AG10803 (cell line): ENCODE data around the gene PSAP.

Experiments
- DNase-seq: peaks from one replicate; pipeline ENCODE4 v3.0.0; 2010; ENCODE audit warnings: low read depth
- H3K4me3 ChIP-seq: 2 replicates; pipeline ENCODE4 v1.5.1; 2011; ENCODE audit warnings: mild to moderate bottlenecking, low read length, control low read depth
- TF ChIP-seq, protein P1 (sequence below): conservative IDR thresholded peaks from 2 replicates; pipeline ENCODE4 v1.5.1; 2011; ENCODE audit warnings: mild to moderate bottlenecking, low read length, control low read depth, inconsistent platforms

The PSAP gene

GRCh38 chr10:71810048-71810750, 40.9 kb downstream of the PSAP start:
- TF ChIP-seq, protein P1, sequence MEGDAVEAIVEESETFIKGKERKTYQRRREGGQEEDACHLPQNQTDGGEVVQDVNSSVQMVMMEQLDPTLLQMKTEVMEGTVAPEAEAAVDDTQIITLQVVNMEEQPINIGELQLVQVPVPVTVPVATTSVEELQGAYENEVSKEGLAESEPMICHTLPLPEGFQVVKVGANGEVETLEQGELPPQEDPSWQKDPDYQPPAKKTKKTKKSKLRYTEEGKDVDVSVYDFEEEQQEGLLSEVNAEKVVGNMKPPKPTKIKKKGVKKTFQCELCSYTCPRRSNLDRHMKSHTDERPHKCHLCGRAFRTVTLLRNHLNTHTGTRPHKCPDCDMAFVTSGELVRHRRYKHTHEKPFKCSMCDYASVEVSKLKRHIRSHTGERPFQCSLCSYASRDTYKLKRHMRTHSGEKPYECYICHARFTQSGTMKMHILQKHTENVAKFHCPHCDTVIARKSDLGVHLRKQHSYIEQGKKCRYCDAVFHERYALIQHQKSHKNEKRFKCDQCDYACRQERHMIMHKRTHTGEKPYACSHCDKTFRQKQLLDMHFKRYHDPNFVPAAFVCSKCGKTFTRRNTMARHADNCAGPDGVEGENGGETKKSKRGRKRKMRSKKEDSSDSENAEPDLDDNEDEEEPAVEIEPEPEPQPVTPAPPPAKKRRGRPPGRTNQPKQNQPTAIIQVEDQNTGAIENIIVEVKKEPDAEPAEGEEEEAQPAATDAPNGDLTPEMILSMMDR: no peak
- no peak overlapping the region for H3K4me3 ChIP-seq
- no peak for DNase-seq

DNA sequence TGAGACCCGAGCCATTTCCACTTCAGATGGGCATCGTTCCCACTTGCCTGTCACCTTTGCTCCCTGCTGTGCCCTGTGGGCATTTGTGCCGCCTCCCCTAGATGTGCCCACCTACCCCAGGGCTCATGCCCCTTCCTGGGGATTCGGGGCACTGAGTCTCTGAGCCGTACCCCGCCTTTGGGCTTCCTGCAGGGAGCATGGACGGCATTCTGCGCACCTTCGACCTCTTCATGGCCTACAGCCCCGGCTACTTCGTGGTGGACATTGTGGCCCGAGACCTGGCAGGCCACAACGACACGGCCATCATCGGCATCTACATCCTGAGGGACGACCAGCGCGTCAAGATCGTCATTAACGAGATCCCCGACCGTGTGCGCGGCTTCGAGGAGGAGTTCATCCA, 41.4 kb downstream of the PSAP start:
- TF ChIP-seq, protein P1: no peak
- H3K4me3 ChIP-seq: no peak overlapping the region
- DNase-seq: no peak

DNA sequence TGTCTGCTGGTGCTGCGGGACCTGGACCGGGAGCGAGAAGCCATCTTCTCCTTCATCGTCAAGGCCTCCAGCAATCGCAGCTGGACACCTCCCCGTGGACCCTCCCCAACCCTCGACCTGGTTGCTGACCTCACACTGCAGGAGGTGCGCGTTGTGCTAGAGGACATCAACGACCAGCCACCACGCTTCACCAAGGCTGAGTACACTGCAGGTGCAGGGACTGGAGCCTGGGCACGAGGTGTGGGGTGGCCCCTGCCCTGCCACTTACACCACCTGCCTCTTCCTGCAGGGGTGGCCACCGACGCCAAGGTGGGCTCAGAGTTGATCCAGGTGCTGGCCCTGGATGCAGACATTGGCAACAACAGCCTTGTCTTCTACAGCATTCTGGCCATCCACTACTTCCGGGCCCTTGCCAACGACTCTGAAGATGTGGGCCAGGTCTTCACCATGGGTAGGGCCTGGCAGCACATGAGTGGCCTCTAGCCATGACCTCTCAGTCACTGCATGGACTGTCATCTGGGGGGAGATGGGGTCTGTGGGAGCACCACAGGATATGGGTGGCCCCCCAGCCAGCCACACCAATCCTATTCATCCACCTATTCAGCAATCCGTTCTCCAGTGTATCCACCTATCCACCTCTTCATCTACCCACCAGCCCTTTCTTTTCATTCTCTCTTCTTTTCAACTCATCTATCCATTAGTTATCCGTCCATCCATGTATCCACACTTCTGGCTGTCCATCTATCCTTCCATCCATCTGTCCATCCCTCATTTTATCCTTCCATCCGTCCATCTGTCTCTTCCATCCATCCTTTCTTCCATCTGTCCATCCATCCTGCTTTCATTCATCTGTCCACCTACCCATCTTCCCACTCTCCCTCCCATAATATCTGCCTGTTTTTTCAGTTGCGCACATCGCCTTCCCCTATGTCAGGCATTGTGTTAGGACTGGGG, 43.2 kb downstream of the PSAP start:
- no peak for DNase-seq

GRCh38 chr10:71806704-71807556, 44.1 kb downstream of the PSAP start:
- no peak overlapping the region for H3K4me3 ChIP-seq
- TF ChIP-seq, protein P1: no peak
- no peak for DNase-seq

More for the DNA sequence above, 43.2 kb downstream of the PSAP start:
- no peak overlapping the region for H3K4me3 ChIP-seq
- TF ChIP-seq, protein P1: no peak

DNA sequence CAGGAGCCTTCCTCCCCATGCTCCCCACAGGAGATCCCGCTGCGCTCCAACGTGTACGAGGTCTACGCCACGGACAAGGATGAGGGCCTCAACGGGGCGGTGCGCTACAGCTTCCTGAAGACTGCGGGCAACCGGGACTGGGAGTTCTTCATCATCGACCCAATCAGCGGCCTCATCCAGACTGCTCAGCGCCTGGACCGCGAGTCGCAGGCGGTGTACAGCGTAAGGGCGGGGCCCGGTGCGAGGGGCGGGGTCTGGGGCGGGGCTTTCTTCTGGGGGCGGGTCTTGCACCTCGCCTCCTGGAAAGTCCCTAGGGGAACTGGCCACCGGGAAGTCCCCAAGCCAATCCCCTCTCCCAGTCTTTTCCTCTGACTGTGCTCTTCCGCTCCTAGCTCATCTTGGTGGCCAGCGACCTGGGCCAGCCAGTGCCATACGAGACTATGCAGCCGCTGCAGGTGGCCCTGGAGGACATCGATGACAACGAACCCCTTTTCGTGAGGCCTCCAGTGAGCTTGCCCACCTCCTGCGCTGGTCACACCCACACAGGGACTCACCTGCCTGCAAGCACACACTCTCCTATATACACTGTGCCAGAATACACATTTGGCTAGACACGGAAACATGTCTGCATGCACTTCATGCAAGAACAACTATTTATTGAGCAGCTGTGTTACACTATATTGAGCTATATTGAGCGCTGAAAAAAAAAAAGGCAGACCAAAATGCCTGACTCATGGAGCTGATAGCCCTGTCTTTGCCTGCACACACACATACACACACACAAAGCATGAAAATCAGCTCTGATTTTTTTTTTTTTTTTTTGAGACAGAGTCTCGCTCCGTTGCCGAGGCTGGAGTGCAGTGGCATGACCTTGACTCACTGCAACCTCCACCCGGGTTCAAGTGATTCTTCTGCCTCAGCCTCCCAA, 45.0 kb downstream of the PSAP start:
- no peak overlapping the region for H3K4me3 ChIP-seq
- TF ChIP-seq, protein P1: no peak
- DNase-seq: no peak

DNA sequence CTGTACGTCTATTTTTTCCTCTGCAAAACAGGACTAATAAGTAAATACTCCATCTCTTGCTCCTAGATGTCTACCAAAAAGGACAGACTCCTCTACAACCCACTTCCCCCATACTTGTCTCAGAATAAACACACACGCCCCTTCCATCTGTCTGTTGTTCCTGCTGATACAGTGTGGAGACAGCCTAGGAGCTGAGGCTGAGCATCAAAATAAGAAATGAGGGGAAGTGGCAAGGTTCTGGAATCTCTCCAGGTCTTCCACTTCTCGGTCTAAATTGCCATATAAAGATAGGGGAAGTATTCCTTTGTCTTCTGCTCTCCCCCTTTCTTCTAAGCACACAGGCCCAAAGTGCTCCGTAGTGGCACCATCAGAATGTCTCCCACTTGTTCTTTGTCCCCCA, 47.0 kb downstream of the PSAP start:
- no peak overlapping the region for H3K4me3 ChIP-seq
- TF ChIP-seq, protein P1: no peak
- no peak for DNase-seq
